GM18526 (cell line): ENCODE measurements around the gene OR13C3.

Source experiments
- POLR2A ChIP-seq: IDR thresholded peaks from 3 replicates; pipeline ENCODE4 v1.6.1; 2011; ENCODE audit not compliant: insufficient read length; ENCODE audit errors: extremely low read depth

Gene OR13C3

DNA sequence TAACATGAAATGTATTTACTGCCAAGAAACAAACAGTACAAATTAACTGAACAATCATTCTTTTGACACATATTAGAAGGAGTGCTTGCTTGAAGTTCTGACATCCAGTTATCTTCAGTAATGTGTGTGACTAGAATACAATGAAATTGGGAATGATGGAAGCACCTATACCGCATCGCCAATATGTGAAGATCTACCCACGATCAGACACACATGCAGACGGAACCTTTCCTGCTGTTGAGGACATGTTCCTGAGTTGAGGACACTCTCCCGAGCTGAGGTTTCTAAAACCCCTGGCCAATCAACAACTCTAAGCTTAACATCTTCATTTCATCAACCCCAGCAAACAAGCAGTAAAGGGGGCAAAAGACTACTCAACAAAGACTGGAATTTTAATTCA lies at the start of gene OR13C3:
Gene OR13C3, minus strand, starts transcription at position 101 of the 400 bp plus-strand sequence. CDS start 133 bp downstream, outside the sequence.
- no peak for TF ChIP-seq POLR2A

DNA sequence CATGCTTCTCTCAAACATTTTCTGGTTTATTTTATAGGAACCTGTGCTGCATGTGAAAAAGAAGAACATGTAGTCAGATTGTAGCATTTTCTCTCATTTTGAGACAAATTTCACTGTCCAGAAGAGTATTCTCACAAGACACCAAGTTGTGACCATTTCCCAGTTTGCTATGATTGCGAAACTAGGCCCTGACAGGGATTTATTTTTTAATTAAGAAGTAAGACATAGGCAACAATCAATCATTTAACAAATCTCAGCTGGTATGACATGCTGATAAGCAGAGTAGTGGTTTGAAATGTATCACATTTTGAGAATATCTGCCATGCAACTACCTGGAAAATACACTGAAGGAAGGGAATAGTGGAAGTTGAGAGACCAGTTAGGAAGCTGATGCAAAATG lies 43.9 kb upstream of the OR13C3 start:
- TF ChIP-seq POLR2A, result no peak

DNA sequence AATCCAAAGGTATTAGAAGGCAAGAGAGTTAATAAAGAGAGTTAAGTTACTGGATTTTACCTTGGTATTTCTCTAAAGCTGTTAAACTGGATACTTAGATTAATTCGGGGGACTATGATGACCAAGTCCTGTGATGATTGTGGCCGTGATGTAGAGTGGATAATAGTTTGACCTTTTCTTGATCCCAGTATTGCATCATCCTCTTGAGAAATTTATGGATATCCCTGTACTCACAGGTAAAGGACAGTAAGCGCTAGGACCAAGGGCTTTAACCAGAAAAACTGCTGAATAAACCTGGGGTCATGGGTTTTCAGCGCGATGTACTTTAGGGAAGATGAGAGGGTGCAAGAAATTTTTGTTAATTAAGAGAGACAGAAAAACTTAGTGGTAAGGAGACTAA lies 40.6 kb upstream of the OR13C3 start:
- no peak for TF ChIP-seq POLR2A

DNA sequence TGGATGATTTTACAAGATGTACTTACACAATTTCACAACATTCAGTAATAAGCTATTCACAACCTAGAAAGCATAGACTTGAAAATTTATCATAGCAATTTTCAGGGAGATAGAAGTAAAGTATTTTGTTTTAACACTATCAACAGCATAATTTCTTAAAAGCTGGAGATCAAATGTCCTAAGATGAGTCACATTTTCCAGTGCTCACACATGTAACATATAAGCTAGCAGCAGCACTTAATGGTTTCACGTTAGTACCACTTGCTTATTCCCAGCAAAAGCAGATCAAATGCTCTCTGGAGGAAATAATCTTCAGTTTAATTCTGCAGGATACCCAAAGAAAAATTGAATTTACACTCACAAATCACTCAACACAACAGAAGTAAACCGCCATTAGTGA lies 38.8 kb upstream of the OR13C3 start:
- no peak for TF ChIP-seq POLR2A

DNA sequence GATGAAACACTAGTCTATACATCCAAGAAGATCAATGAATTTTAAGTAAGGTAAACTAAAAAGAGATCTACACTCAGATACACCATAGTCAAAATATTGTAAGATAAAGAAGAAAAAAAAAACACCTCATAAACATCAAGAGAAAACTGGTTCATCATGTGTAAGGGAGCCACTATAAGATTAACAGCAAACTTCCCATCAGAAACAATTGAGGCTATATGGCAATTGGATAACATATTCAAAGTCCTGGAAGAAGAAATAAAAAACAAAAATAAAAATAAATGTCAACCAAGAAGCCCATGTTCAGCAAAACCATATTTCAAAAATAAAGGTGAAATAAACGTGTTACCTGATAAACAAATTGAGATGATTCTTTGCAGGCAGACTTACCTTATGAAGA lies 36.0 kb upstream of the OR13C3 start:
- no peak for TF ChIP-seq POLR2A

DNA sequence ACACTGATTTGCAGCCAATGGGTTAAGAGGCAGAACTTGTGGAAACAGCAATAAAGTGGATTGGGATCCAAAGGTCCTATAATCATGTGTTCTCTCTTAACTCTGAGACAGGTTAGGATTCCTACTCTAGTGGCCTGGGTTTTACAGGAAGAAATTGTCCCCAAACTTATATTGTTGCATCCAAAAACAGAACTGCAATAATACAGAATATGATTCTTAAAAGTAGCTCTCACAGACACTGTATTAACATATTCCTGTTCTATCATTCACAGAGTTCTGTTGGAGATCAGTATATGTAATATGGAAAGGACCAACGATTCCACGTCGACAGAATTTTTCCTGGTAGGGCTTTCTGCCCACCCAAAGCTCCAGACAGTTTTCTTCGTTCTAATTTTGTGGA lies 32.2 kb upstream of the OR13C3 start, which contains the start of gene OR13C8:
Gene OR13C8, plus strand, starts transcription at position 301 of the 400 bp plus-strand sequence. Its CDS starts 0 bp downstream, at position 301.
- TF ChIP-seq POLR2A, result no peak

DNA sequence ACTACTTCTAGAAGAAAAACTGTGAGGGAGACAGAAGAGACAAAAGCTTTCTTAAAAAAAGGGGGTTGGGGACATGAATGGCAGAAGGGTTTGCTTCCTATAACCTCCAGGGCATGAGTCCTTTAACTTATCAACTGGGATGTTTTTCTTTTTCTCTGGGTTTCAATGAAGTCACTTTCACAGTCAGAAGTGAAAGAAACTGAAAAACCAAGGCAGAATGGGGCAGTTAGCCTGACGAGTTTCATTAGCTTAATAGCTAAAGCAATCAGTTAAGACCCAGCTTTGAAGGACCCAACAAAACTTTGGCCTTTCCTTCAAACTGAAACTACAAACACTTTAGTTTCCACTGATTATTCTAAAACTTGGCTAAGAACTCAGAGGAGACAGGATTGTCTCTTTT lies 27.7 kb upstream of the OR13C3 start:
- no peak for TF ChIP-seq POLR2A

DNA sequence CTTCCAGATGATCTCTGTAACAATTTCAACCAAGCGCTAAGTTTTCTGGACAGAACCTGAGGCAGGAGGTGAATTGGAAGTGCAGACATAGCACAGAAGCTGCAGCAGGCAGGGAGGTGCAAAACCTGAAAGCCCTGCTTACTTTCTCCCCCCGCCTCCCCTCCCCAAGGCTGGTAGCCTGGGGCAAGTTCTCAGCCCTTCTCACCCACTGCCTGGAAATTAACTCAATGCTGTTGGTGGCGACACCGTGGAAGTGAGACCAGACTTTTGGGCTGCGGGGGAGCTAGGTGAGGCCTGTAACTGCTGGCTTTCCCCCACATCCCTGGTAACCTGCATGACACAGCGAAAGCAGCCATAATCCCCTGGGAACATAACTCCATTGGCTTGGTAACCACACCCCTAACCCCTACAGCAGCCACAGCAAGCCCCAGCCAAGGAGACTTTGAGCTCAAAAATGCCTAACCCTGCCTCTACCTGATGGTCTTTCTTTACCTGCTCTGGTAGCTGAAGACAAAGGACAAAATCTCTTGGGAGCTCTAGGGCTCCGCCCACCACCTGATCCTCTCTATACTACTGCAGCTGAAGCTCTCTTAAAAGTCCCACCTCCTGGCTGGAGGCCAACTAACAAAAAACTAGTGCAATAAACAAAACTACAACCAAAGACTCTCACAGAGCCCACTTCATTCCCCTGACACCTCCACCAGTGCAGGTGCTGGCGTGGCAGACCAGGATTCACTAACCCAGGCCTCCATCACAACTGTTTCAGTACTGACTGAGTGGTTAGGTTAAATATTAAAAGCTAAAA lies 20.4 kb upstream of the OR13C3 start:
- no peak for TF ChIP-seq POLR2A

DNA sequence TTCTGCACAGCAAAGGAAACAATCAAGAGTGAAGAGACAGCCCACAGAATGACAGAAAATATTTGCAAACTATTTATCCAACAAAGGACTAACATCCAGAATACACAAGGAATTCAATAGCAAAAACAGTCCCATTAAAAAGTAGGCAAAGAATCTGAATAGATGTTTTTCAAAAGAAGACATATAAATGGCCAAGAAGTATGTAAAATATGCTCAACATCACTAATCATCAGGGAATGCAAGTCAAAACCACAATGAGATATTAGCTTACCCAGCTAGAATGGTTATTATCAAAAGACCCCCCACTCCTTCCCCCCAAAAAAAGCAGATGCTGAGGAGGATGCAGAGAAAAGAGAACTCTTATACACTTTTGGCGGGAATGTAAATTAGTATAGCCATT lies 18.9 kb upstream of the OR13C3 start:
- no peak for TF ChIP-seq POLR2A

DNA sequence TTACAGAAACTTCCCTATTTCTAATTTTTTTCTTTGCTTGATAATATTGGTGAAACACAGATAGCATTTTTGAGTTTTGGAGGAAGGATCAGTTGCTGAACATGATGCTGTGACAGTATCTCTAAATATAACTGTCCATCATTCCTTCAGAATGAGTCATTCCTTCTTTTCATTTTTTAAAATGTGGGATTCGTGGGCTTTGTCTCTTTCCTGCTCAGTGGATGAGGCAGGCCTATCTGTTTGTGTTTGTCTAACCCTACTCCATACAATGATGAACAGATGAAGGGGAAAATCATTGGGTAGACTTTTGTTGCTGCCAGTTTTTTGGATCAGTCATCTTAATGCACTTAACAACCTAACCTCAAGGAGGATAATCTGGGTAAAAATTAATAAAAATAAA lies 16.6 kb upstream of the OR13C3 start:
- TF ChIP-seq POLR2A, result no peak

DNA sequence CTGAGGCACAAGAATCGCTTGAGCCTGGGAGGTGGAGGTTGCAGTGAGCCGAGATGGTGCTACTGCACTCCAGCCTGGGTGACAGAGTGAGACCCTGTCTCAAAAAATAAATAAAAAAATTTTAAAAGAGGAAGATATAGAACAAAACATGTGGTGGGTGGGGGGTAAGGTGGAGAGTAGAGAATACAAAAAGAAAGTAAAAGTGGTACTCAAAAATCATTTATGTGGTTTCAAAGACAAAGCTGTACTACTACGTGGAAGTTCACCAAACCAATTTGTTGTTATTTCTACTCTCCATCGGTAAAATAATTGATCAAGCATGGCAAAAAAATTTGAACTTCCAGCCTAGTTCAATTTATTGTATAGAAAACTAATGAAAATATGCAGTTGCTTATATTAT lies 8.0 kb upstream of the OR13C3 start:
- TF ChIP-seq POLR2A, result no peak

DNA sequence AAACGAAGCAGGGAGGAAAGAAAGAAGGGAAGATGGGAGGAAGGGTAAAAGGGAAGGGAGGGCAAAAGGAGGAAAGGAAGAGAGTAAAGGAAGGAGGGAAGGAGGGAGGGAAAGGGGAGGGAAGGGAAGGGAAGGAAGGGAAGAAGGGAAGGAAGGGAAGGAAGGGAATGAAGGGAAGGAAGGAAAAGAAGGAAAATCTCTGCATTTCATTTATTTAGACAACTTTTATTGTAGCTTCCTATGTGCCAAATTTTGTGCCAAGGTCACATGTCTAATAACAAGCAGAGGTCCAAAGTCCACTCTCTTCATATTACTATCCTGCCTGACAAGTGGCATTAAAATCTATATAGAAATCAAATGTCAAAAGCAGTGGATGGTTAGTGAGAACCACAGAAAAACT lies 2.6 kb upstream of the OR13C3 start:
- TF ChIP-seq POLR2A, result no peak

DNA sequence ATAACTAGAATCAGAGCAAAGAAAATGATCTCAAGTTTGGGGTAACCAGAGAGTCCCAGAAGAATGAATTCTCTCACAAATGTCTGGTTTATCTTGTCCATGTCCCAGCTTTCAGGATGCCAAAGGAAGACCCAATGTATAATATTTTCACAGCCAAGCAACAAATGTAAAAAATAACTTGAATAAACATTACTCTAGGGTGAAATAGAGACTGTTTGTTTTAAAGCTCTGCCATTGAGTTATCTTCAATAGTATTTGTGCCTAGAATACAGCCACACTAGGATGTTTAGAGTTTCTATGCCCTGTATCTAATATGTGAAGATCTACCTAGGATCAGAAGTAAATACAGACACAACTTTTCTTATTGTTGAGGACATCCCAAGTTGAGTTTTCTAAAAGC lies 9.5 kb downstream of the OR13C3 start, which contains the start of gene OR13C4:
Gene OR13C4, minus strand, starts transcription at position 101 of the 400 bp plus-strand sequence. Its CDS starts 0 bp downstream, at position 101.
- no peak for TF ChIP-seq POLR2A

DNA sequence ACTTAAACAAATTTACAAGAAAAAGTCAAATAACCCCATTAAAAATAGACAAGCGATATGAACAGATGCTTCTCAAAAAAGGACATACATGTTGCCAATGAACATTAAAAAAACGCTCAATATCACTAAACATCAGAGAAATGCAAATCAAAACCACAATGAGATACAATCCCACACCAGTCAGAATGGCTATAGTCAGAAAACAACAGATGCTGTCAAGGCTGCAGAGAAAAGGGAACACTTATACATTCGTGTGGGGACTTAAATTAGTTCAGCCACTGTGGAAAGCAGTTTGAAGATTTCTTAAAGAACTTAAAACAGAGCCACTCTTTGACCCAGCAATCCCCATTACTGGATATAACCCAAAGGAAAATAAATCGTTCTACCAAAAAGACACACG lies 21.8 kb downstream of the OR13C3 start:
- no peak for TF ChIP-seq POLR2A

DNA sequence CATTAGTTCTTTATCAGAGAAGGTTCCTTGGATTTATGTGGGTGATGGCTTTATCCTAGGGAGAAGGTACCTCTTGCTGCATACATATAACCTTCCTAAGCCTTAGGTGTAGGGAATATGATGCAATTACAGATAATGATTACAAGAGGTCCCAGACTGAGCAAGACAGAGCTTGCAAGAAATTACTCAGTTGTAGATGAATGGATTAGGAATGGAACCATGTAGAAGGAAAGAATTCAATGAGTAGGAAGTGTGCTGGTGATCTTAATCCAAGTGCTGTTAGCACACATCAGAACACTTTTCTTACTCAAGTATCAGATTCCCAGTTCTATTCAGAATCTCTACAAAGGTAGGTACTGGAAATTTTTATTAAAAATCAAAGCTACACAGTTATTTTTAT lies 30.1 kb downstream of the OR13C3 start:
- TF ChIP-seq POLR2A, result no peak

DNA sequence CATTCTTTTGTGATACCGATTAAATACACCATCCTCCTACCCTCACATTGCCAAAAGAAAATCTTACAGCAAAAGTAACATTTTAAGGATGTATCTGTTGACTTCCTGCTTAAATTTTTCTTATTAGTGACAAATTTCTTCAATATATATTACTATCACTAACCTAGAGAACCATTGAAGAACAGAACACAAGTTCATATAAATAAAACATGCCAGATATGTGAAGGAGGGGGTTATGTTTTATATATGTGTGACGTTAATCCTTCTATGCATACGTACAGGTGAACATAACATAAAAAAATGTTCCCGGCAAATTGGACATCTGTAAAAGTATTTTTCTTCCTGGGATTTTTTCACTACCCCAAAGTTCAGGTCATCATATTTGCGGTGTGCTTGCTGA lies 32.7 kb downstream of the OR13C3 start, which contains the start of gene OR13F1:
Gene OR13F1, plus strand, starts transcription at position 301 of the 400 bp plus-strand sequence. Its CDS starts 0 bp downstream, at position 301.
- no peak for TF ChIP-seq POLR2A

DNA sequence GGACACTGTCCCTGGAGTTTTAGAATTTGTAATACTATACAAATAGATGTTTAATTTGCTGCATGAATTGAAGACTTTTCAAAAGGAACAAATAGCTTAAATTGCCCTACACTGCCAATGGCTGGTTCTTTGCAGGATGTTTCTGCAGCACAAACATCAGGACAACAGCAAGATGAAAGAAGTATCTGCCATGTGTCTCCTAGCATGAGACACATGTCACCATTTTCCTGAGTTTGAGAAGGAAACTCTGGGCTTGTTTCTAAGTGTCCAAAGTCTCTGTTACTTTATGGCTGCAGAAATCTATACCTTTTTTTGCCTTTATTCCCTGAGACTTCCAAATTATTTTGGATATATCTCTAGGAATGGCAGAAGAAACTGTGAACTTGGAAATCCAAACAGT lies 33.2 kb downstream of the OR13C3 start:
- no peak for TF ChIP-seq POLR2A
